ENCODE measurements around the gene TMEM176A.

Gene TMEM176A

DNA sequence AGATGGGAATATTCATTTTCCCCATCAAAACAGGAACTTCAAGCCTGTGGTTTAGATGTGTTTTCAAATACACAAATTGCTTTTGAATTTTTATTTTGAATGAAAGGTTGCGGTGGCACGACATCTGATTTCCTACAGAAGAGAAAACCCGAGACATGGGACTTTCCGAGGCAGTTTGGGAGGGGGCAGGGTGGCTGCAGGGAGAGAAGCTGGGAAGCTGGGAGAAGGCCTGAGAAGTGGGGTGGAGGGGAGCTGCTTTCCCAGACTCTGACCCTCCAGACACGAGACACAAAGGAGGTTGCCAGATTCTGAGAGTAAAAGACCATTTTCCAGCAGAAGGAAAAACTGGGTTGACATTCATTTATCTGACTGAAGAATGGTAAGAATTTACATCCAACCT lies 19.6 kb downstream of the TMEM176A start:
- no peak for DNase-seq

DNA sequence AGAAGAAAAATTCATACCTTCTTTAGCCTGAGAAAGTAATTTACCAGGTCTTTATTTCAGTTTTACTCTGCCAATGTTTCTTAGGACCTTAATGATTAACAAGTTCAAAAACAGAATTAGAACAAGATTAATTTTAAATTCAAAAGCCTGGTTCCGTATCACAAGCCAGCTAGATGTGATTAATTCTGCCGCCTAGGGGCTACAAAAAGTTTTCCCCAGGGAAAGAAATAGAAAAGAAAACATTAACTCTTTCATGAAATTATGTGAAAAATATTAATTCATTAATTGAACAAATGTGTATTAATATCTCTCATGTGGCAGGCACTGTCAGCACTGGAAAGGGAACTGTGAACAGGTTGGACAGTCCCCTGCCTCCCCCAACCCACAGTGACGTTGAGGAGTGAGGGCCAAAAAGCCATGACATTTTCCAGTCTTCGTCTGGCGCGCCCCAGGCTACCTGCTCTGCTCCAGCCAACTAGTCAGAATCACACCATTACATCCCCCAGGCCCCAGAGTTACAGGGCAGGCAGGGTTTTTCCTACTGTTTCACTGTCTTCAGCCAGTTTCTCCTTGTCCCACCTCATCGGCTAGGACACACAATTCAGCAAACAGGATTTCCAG lies 20.1 kb downstream of the TMEM176A start:
- DNase-seq: no peak

DNA sequence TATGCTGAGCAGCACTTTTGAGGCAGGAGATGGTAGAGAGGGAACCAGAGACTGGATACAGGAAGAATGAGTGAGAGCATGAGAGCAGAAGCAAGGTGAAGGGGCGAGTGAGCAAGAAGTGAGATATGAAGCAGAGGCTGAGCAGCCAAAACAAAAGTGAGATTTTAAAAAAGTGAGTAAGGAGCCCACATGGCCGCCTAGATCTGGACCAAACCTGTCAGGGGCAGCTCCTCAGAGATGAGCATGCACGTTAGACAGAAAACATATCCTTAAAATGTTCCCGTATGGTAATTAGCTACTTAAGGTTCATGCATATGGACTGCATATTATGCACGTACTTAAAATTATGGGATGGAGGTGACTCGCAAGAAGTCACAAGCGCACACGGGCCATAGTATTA lies 22.5 kb downstream of the TMEM176A start:
- DNase-seq: no peak

- no peak for DNase-seq
Measured at GRCh38 chr7:150823484-150824126, 23.0 kb downstream of the TMEM176A start.

DNA sequence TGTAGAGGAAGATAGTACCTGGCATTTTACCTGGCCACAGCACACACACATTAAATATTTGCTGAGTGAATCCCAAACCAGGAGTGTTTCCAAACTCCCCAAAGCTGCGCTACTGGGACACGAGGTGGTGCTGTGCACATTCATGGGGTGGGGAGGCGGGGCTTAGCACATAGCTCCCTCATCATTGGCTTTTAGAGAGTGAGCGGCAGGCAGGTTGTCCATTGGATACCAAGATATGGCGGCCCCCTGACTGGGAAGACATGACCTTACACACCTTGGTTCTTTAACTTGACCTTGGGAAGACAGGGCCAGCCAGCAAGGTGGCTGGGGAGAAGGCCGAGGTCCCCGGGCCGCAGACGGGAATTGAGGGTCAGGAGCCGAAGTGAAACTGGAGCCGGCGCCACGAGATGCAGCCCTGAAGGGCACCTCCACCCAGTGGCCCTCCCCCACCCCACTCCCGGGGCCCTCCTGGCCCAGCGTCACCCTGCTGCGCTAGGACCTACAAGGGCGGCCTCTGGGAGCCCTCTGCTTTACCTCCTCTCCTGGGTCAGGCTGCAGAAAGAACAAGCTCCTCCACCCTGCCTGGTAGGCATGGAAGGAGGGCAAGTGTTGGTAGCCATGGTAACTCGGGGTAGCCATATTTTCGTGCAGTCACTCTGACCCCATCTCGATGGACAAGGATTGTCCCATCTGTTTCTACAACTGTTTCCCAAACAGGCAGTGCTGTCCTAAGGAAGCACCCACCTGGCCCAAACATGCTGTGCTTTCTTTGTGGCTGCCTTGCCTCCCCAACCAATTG lies 24.0 kb downstream of the TMEM176A start:
- DNase-seq: no peak

DNA sequence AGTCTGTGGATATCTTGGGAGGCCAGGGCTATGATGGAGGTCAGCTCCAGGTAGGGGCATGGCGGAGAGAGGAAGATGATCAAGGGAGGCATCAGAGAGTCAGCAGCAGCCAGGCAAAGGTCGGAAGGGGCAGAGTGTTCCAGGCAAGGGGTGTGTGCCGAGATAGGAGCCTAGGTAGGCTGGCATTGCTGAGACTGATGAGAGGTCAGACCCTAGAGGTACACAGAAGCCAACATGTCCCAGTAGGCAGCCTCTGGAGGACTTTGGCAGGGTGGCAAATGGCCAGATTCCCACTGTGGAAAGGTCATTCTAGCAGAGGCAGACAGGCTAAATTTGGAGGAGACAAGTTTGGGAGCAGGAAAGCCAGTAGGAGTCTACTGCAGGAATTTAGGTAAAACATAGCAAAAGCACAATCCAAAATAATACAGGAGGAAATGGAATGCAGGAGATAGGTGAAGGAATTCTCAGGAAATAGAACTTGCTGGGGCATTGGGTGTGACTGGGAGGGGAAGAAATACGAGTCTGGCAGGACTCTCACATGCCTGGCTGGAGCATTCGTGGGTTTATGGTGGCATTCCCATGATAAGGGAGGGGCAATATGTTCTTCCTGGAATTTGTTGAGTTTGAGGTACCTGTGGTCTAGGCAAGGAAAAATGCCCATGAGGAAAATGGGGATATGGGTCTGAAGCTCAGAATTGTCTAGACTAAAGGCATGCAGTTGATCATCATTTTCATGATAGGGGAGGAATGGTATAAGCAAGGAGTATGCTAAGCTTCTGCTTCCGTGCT lies 25.7 kb downstream of the TMEM176A start:
- no peak for DNase-seq

DNA sequence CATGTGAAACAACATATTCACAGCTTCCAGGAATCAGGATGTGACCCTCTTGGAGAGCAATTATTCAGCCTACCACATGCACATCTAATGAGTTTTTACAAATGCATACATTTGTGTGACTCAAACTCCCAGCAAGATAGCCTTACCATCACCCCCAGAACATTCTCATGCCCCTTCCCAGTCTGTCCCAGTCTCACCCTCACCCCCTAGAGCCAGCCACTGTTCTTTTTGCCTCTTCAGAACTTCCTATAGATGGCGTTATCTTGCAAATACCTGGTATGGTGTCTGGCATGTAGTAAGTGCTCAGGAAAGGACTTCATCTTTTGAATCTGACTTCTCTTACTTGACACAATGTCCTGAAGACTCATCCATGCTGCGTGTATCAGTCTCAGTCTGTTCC lies 27.8 kb downstream of the TMEM176A start:
- no peak for DNase-seq

DNA sequence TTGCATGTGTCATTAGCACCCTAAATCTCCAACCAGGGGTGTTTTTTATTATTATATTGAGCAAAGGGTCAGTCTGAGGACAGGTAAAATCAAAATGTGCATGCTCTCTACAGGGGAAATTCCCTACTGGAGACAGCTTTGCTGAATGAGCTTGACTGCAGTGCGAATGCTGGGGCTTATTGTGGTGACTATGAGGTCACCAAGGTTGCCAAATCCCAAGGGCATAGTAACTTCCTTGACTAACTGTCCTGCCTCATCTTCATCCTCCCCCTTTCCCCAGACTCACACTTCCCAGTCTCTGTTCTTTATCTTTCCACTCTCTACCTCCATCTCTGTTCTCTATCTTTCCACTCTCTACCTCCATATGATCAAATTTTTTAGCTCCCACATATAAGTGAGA lies 28.9 kb downstream of the TMEM176A start:
- no peak for DNase-seq

DNA sequence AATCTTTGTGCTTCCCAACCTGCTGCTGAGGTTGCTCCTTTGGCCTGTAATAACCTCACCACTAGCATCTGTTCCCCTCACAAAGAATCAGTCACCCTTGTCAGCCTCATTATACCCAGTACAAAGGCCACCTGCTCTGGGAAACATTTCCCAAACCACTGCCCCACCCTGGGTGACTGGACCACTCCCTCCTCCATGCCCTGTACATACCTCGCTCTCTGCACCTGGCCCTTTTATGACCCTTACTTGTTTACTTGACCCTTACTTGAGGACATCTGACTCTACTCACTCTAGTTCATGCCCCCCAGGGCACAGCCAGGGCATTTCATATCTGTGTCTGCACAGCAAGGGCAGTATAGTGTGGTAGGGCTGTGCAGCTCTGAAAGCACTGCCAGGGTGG lies 30.4 kb downstream of the TMEM176A start:
- no peak for DNase-seq

DNA sequence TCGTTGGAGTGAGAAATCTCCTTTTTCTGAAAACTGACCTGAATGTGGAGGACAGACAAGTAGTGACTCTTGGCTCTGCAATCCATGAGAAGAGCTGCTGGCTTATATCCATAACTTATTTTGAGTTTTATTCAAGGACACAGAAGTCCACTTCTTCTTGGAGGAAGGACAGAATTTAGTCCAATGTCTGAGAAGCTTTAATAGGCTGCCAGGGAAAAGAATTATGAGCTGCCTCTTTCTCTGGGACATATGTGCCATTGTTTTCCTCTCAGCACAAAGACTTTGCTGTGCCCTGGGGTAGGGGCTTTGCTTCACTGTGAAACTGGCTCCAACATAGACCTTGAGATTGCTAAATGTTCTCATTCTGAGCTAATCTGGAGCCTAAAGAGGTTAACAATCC lies 31.3 kb downstream of the TMEM176A start:
- DNase-seq: no peak

GRCh38 chr7:150835019-150835418 lies 34.5 kb downstream of the TMEM176A start:
- DNase-seq: no peak

DNA sequence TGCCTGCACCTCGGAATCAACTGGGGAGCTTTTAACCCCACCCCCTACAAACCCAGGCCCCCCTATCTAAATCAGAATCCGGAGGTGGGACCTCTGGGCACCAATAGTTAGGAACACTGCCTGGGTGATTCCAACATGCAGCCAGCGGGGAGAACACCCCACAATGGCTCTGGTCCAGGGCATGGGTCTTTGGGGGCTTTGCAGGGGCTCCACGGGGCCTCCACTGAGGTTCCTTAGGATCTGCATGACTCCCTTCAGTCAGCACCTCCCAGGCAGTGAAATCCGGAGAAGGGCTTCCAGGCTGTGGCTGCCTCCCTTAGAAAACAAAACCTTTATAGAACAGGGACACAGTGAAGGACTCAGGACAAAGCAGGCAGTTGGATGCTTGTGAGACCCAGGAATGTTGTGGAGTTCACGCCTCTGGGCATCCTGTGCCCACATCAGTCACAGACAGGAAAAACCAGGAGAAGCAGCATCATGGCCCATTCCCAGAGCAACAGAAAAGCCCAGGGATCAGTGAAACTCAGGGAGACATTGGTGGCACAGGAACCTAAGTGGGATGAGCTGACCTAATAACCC lies 35.2 kb downstream of the TMEM176A start:
- DNase-seq: no peak

DNA sequence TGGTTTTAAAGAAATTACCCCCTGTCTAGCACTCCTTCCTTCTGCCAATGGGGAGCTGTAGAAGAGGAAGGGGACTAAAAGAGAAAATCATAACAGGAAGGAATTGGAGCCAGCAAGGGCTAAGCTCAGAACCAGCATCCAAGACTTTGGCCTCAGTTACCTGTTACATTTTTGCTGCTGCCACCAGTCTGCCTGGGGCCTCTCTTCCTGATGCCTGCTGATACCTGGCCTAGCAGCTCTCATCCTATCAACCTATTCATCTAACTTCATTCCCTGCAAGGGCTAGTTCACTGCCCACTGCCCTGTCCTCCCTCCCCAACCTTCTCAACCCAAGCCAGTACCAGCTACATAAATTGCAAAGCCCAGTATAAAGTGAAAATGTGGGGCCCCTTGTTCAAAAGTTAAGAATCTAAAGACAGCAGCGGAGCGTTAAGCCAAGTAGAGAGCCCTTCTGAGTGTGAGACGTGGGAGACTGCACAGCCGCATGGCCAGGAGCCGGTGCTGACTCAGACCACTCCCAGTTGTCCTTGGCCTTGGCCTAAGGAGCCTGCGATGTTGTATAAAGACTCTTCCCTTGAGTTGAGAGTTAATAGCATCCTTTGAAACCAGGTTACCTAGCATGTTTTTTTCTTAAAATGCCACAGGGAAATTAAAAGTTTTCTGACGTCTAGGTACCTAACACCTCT lies 38.5 kb downstream of the TMEM176A start:
- DNase-seq: no peak

GRCh38 chr7:150842018-150842417 lies 41.4 kb downstream of the TMEM176A start:
- DNase-seq: no peak

DNA sequence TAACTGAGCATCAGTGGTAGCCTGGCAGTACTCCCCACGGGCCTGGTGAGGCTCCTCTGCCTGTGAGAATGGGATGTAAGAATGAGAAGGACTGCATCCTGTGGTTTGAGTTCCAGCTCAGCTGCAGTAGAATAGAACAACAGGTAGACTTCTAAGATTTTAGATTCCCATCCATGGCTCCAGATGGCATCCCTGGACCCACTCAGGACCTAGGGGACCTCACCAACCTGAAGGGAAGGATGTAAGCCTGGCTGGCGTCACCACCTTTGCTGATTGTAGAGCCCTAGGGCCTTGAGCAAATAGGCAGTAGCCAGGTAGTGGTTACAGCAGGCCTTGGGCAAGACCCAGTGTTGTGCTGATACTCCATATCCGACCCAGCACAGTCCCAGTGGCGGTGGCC lies 42.1 kb downstream of the TMEM176A start:
- no peak for DNase-seq

GRCh38 chr7:150845421-150845861 lies 44.9 kb downstream of the TMEM176A start:
- DNase-seq: no peak

- DNase-seq: no peak
Measured at GRCh38 chr7:150846291-150847115, 45.9 kb downstream of the TMEM176A start.

GRCh38 chr7:150847536-150847935 lies 47.0 kb downstream of the TMEM176A start:
- DNase-seq: no peak

DNA sequence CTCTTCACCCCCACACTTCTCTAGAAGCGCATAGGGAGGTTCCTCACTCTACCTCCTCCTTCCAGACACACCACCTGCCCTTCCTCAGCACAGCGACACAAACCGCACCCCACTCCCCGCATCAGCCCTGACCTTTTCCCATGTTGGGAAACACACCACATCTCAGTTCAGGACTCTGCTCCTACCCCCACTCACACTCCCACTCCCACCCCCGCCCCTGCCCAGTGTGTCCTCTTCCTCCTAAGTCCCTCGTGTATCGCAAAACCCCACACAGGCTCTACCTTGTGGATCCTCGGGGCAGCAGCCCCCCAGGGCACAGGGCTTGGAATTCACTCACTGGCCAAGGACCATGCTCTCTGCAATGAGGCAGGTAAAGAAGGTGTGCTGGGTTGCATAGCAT lies 47.5 kb downstream of the TMEM176A start:
- no peak for DNase-seq

DNA sequence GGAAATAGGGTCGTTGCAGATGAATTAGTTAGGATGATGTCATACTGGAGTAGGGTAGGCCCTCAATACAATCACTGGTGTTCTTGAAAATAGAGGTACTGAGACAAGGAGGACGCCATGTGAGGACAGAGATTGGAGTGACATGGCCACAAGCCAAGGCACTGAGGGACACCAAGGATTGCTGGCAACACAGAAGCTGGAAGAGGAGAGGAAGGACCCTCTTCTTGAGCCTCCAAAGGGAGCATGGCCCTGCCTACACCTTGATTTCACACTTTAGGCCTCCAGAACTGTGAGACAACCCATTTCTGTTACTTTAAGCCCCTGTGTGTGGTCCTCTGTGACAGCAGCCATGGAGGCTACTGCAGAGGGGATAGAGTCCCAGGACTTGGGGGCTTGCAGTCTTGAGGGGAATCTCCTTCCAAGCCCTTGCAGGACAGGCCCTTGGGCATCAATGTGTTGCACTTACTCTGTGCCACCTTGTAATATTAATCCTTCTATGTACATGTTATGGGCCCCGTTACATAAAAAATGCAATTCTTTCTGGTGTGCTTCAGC lies 48.1 kb downstream of the TMEM176A start:
- no peak for DNase-seq

DNA sequence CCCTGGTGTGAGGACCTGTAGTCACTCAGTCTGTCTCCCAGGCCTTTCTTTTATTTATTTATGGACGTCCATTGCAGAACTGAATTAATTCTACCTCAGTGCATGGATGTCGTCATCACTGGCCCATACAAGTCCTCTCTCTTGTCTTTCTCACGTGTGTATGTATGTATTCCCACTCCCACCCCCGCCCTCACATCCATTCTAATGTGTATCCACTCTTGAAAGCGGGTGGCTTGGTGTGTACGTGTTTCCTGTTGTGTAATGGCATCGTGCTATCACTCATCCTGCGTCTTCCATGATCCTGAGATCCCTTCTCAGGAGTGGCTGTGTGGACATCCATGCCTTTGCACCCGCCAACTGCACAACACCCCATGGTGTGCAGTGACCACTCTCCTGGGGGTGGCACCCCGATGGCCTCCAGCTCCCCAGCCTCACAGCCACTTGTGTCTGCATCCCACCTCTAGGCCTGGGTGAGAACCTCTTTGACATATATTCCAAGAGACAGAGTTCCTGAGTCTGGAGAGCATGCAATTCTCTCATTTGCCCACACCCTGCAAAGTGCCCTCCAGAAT lies 48.7 kb downstream of the TMEM176A start:
- DNase-seq: no peak
